ENCODE results near the gene HLA-DQA1. TPM values are rescaled to one million over a fixed set of nuclear protein-coding genes. Genes with fewer than 3 reads are reported as not detected.

Gene HLA-DQA1
- total RNA-seq, 1 donor from 2014 or later, result 628 TPM

- Mint-ChIP-seq H3K27me3 (no peaks in the 10 kb centered on the region), H3K9me3 (no peaks in the 10 kb centered on the region), H3K4me3 (peak overlapping the region; percentile 32), H3K4me1 (peaks cover 65% of the 10 kb centered on the region), H3K27ac (peak overlapping the region; percentile 93), H3K36me3 (ENCODE audit: low read depth) (peaks cover 76% of the 10 kb centered on the region)
- no peak for TF ChIP-seq CTCF (IDR thresholded peaks at IDR 0.05)
- intact Hi-C loops (cut with micrococcal nuclease), result loop anchor here (10.0 kb wide), 1 partner anchor 137 kb away; no protein-coding TSS in a partner anchor
- DNase-seq (no peak), ATAC-seq (ENCODE audit: low read depth) (no peak)
- ChIA-PET CTCF (no interaction called here), POLR2A (interaction anchor here (0.7 to 3.0 kb wide), 7 partner anchors 23 to 222 kb away, joined by 3 to 64 read pairs (median 34); partner anchors contain the start of genes HLA-DQA1 and HLA-DRA)
Measured at GRCh38 chr6:32662099-32662498, 24.9 kb downstream of the HLA-DQA1 start.

GRCh38 chr6:32662836-32663235 lies 25.6 kb downstream of the HLA-DQA1 start:
- CTCF ChIA-PET, result no interaction called here
- intact Hi-C loops (cut with micrococcal nuclease), result loop anchor here (10.0 kb wide), 1 partner anchor 138 kb away; no protein-coding TSS in a partner anchor
- H3K4me1 Mint-ChIP-seq, result peaks cover 71% of the 10 kb centered on the region
- H3K4me3 Mint-ChIP-seq, result peak overlapping the region; percentile 79
- H3K9me3 Mint-ChIP-seq, result no peaks in the 10 kb centered on the region
- TF ChIP-seq CTCF (IDR thresholded peaks at IDR 0.05), result no peak
- ATAC-seq (ENCODE audit: low read depth) (no peak), DNase-seq (no peak)
- H3K27me3 Mint-ChIP-seq, result no peaks in the 10 kb centered on the region
- H3K27ac Mint-ChIP-seq, result peak overlapping the region; percentile 93
- H3K36me3 Mint-ChIP-seq (ENCODE audit: low read depth), result peaks cover 76% of the 10 kb centered on the region
- POLR2A ChIA-PET, result interaction anchor here (0.7 to 5.2 kb wide), 5 partner anchors 19 to 98 kb away, joined by 3 to 205 read pairs (median 3); no protein-coding TSS in a partner anchor

- H3K27me3 Mint-ChIP-seq, result no peaks in the 10 kb centered on the region
- intact Hi-C loops (cut with micrococcal nuclease), result loop anchor here (2.0 to 10.0 kb wide), 2 partner anchors 28 to 140 kb away; partner anchors contain the start of gene HLA-DQA1
- no peaks in the 10 kb centered on the region for H3K9me3 Mint-ChIP-seq
- CTCF ChIA-PET, result no interaction called here
- peaks cover 61% of the 10 kb centered on the region for H3K36me3 Mint-ChIP-seq (ENCODE audit: low read depth)
- no peak for DNase-seq
- POLR2A ChIA-PET, result interaction anchor here (0.6 to 6.9 kb wide), 19 partner anchors 12 to 417 kb away, joined by 3 to 387 read pairs (median 9); partner anchors contain the start of genes HLA-DQA1 and HLA-DRA
- H3K27ac Mint-ChIP-seq, result peak overlapping the region; percentile 94
- peak overlapping the region; percentile 70 for H3K4me3 Mint-ChIP-seq
- ATAC-seq (ENCODE audit: low read depth), result no peak
- no peak for TF ChIP-seq CTCF (IDR thresholded peaks at IDR 0.05)
- peaks cover 72% of the 10 kb centered on the region for H3K4me1 Mint-ChIP-seq
Measured at GRCh38 chr6:32664354-32664753, 27.1 kb downstream of the HLA-DQA1 start.

DNA sequence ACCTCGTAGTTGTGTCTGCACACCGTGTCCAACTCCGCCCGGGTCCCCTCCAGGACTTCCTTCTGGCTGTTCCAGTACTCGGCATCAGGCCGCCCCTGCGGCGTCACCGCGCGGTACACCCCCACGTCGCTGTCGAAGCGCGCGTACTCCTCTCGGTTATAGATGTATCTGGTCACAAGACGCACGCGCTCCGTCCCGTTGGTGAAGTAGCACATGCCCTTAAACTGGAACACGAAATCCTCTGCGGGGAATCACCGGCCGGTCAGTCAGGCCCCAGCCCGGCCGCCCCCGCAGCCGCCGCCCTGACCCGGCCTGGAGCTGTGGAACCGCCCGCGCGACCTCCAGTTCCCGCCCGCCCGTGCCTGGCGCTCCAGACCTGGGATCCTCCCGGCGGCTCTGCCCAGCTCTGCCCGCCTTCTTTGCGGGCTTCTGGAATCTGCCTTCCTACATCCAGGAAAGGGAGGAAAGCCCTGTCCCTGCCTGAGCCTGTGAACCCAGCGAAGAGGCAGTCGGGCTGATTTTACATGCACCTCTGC lies 27.7 kb downstream of the HLA-DQA1 start:
- Mint-ChIP-seq H3K4me3 (peak overlapping the region; percentile 90), H3K27me3 (no peaks in the 10 kb centered on the region), H3K9me3 (no peaks in the 10 kb centered on the region), H3K4me1 (peaks cover 72% of the 10 kb centered on the region), H3K27ac (peak overlapping the region; percentile 94), H3K36me3 (ENCODE audit: low read depth) (peaks cover 56% of the 10 kb centered on the region)
- intact Hi-C loops (cut with micrococcal nuclease), result loop anchor here (2.0 to 10.0 kb wide), 5 partner anchors 28 to 307 kb away; partner anchors contain the start of gene HLA-DQA1
- POLR2A ChIA-PET, result interaction anchor here (0.6 to 6.9 kb wide), 23 partner anchors 12 to 416 kb away, joined by 3 to 387 read pairs (median 9); partner anchors contain the start of genes HLA-DQA1, HLA-DRA and HLA-DRB1
- CTCF ChIA-PET, result interaction anchor here (3.0 kb wide), 1 partner anchor 27 kb away, joined by 11 read pairs; no protein-coding TSS in a partner anchor
- TF ChIP-seq CTCF (IDR thresholded peaks at IDR 0.05), result no peak
- DNase-seq (peak; percentile 25), ATAC-seq (ENCODE audit: low read depth) (peak; percentile 28)

GRCh38 chr6:32665661-32666060 lies 28.5 kb downstream of the HLA-DQA1 start:
- H3K27me3 Mint-ChIP-seq, result no peaks in the 10 kb centered on the region
- peak overlapping the region; percentile 94 for H3K27ac Mint-ChIP-seq
- peak overlapping the region; percentile 90 for H3K4me3 Mint-ChIP-seq
- no peak for TF ChIP-seq CTCF (IDR thresholded peaks at IDR 0.05)
- H3K36me3 Mint-ChIP-seq (ENCODE audit: low read depth), result peaks cover 48% of the 10 kb centered on the region
- no peak for DNase-seq
- intact Hi-C loops (cut with micrococcal nuclease), result loop anchor here (1.0 to 10.0 kb wide), 7 partner anchors 29 to 307 kb away; partner anchors contain the start of gene HLA-DQA1
- ChIA-PET POLR2A (interaction anchor here (0.6 to 6.9 kb wide), 22 partner anchors 13 to 306 kb away, joined by 3 to 387 read pairs (median 9); partner anchors contain the start of genes HLA-DQA1, HLA-DRA and HLA-DRB1), CTCF (interaction anchor here (0.8 to 3.0 kb wide), 3 partner anchors 26 to 95 kb away, joined by 3 to 11 read pairs (median 3); no protein-coding TSS in a partner anchor)
- H3K4me1 Mint-ChIP-seq, result peaks cover 72% of the 10 kb centered on the region
- ATAC-seq (ENCODE audit: low read depth), result no peak
- H3K9me3 Mint-ChIP-seq, result peaks cover 2% of the 10 kb centered on the region
